Lower lobe of right lung (tissue), 2 donors: ENCODE measurements around the gene TEKTIP1. TPM values are rescaled to one million over a fixed set of nuclear protein-coding genes. Genes with fewer than 3 reads are reported as not detected.
A peak's percentile ranks its signal among the peaks of the same experiment; 100 is the strongest.

ENCODE experiments used
- ATAC-seq, 2 donors: fragments of 200-7000 bp; cut with Tn5 transposase; one replicate each; pipeline ENCODE4 v1.9.1; 2020 to 2022; ENCODE audit warnings: mild to moderate bottlenecking in 2 of 2, moderate library complexity in 2 of 2
- DNase-seq: peaks from one replicate; pipeline ENCODE4 v3.0.0-alpha.2; 2020
- H3K27ac ChIP-seq: fragments of 200-600 bp; one replicate; pipeline ENCODE4 v1.8.0; 2022
- H3K27me3 ChIP-seq: fragments of 200-600 bp; one replicate; pipeline ENCODE4 v1.8.0; 2022; ENCODE audit warnings: low read depth
- H3K36me3 ChIP-seq: fragments of 200-600 bp; one replicate; pipeline ENCODE4 v1.8.0; 2022; ENCODE audit warnings: mild to moderate bottlenecking
- H3K4me1 ChIP-seq: fragments of 200-600 bp; one replicate; pipeline ENCODE4 v1.8.0; 2022
- H3K4me3 ChIP-seq: fragments of 200-600 bp; one replicate; pipeline ENCODE4 v1.8.0; 2022; ENCODE audit warnings: mild to moderate bottlenecking
- H3K9me3 ChIP-seq: fragments of 200-600 bp; one replicate; pipeline ENCODE4 v1.8.0; 2022
- CTCF ChIP-seq: fragments of 200-600 bp; IDR thresholded peaks from one replicate; pipeline ENCODE4 v1.8.0; 2022; ENCODE audit warnings: antibody characterized with exemption, mild to moderate bottlenecking
- intact Hi-C: fragments of 100-400 bp; cut with DNase I; formaldehyde crosslinking; loops from one replicate; pipeline ENCODE4 v1.11.0; 2022
- total RNA-seq: library from RNA; stranded (reverse); fragmentation: NEBNext Ultra II Directional; extraction: Animal tissue kit (Norgen Biotek cat#: 25700); gene quantifications from one replicate; pipeline ENCODE4 v1.2.1, GENCODE V29; 2021
- donor health status: DM: no; HTN: yes; CAD: no; lungs with severe emphysema.

TEKTIP1 gene
- total RNA-seq, 1 donor from 2014 or later: 2.2 TPM

DNA sequence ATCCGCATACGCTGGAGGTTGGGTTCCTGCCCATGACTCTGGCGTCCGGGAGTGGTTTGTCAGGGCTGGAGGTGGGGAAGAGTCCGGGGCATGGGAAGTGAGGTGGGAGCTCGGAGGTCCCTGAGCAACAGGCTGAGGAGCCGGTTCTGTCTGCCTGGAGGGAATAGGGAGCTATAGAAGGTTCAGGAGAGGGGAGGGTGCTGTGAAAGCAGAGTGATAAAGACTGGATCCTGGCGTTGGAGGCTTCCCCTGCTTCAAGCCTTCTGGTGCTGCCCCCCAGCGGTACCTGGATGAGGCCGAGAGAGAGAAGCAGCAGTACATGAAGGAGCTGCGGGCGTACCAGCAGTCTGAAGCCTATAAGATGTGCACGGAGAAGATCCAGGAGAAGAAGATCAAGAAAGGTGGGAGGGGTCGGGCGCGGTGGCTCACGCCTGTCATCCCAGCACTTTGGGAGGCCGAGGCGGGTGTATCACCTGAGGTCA lies 36.3 kb downstream of the TEKTIP1 start:
- ATAC-seq (no peak), DNase-seq (no peak)
- Histone ChIP-seq H3K27ac (no peak overlapping the region), H3K9me3 (no peaks in the 10 kb centered on the region), H3K36me3 (peaks cover 8% of the 10 kb centered on the region), H3K4me1 (peaks cover 23% of the 10 kb centered on the region), H3K4me3 (no peak overlapping the region), H3K27me3 (no peaks in the 10 kb centered on the region)
- intact Hi-C loops: no loop called here
- no peak for TF ChIP-seq CTCF

- no peaks in the 10 kb centered on the region for H3K27me3 ChIP-seq
- peak overlapping the region; percentile 34 for H3K4me3 ChIP-seq
- H3K36me3 ChIP-seq: peaks cover 8% of the 10 kb centered on the region
- TF ChIP-seq CTCF: no peak
- H3K27ac ChIP-seq: no peak overlapping the region
- ATAC-seq (no peak), DNase-seq (no peak)
- H3K9me3 ChIP-seq: no peaks in the 10 kb centered on the region
- intact Hi-C loops: no loop called here
- peaks cover 23% of the 10 kb centered on the region for H3K4me1 ChIP-seq
Measured at GRCh38 chr19:3575949-3576673, 37.1 kb downstream of the TEKTIP1 start.

DNA sequence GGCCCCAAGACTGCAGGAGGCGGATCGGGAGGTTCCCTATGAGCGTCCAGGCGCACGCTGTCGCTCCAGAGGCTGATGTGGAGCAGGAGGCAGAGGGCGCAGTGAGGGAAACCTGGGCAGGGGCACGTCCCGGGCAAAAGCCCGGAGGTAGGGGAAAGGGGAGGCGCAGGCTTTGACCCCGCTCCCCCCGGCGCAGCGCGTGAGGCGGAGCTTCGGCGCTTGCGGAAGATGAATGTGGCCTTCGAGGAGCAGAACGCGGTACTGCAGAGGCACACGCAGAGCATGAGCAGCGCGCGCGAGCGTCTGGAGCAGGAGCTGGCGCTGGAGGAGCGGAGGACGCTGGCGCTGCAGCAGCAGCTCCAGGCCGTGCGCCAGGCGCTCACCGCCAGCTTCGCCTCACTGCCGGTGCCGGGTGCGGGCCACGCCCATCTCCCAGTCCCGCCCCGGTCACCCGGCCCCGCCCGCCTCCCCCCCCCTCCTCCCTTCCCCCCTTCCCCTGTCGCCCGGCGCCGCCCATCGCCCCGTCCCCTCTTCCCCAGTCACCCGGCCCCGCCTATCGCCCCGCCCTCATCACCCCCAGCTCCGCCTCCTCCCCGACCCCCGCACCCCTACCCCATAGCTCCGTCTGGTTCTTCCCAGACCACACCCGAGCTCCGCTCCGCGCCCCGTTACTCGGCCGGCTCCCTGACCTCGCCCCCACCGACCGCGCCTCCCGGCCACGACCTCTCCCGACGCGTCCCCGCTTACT lies 37.9 kb downstream of the TEKTIP1 start:
- intact Hi-C loops: no loop called here
- H3K27ac ChIP-seq: no peak overlapping the region
- peaks cover 20% of the 10 kb centered on the region for H3K4me1 ChIP-seq
- no peak for DNase-seq
- H3K36me3 ChIP-seq: peaks cover 8% of the 10 kb centered on the region
- H3K4me3 ChIP-seq: peak overlapping the region; percentile 34
- ATAC-seq: no peak
- H3K9me3 ChIP-seq: no peaks in the 10 kb centered on the region
- no peak for TF ChIP-seq CTCF
- H3K27me3 ChIP-seq: no peaks in the 10 kb centered on the region

GRCh38 chr19:3577723-3578344 lies 38.9 kb downstream of the TEKTIP1 start:
- peaks cover 15% of the 10 kb centered on the region for H3K4me1 ChIP-seq
- TF ChIP-seq CTCF: no peak
- no peak overlapping the region for H3K27ac ChIP-seq
- DNase-seq: no peak
- intact Hi-C loops: no loop called here
- H3K27me3 ChIP-seq: no peaks in the 10 kb centered on the region
- no peak for ATAC-seq
- H3K36me3 ChIP-seq: peaks cover 8% of the 10 kb centered on the region
- no peaks in the 10 kb centered on the region for H3K9me3 ChIP-seq
- H3K4me3 ChIP-seq: no peak overlapping the region

DNA sequence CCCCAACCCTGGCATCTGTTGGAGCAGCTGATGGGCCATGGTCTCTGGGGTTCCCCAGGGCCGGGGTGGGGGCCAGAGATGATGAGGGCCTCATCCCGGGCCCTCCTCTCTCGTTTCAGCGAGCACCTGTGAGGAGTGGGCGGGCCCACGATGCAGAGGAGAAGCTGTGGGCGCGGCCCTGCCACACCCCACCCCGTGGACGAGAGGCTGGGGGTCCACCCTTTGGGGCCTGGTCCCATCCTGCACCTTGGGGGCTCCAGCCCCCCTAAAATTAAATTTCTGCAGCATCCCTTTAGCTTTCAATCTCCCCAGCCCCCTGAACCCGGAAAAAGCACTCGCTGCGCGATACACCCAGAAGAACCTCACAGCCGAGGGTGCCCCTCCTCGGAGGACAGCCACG lies 39.4 kb downstream of the TEKTIP1 start:
- H3K36me3 ChIP-seq: peaks cover 8% of the 10 kb centered on the region
- no peak overlapping the region for H3K4me3 ChIP-seq
- no peak for DNase-seq
- no peaks in the 10 kb centered on the region for H3K27me3 ChIP-seq
- no peaks in the 10 kb centered on the region for H3K9me3 ChIP-seq
- intact Hi-C loops: no loop called here
- no peak overlapping the region for H3K27ac ChIP-seq
- TF ChIP-seq CTCF: no peak
- H3K4me1 ChIP-seq: peaks cover 14% of the 10 kb centered on the region
- ATAC-seq: no peak
